ENCODE data around the gene PIM2.

The PIM2 gene

GRCh38 chrX:48864210-48864609, 54.6 kb downstream of the PIM2 start:
- peak; percentile 35 for DNase-seq (ENCODE audit: low read depth)

All from ELR (cell line).